OCI-LY3 (cell line): ENCODE results near the gene TCF25.

Source experiments
- H2AFZ ChIP-seq: fragments of 200-600, 300-600 bp; shearing (Covaris generic); 2 replicates; pipeline ENCODE4 v1.6.0; 2014; ENCODE audit warnings: antibody characterized with exemption, low read depth, low read length
- H3K27ac ChIP-seq: fragments of 200-600, 300-600 bp; sonication (generic); 2 replicates; pipeline ENCODE4 v1.5.1; 2014; ENCODE audit warnings: mild to moderate bottlenecking, low read length, moderate library complexity, mixed read lengths
- H3K27me3 ChIP-seq: fragments of 200-600, 300-600 bp; sonication (generic); 2 replicates; pipeline ENCODE4 v1.6.1; 2014; ENCODE audit warnings: low read depth, low read length, mixed read lengths
- H3K36me3 ChIP-seq: fragments of 200-600, 300-600 bp; sonication (generic); replicated peaks from 2 replicates; pipeline ENCODE3; 2014; ENCODE audit warnings: low read depth, low read length, mixed read lengths
- H3K4me1 ChIP-seq: fragments of 300-600, 200-600 bp; sonication (generic); 2 replicates; pipeline ENCODE4 v1.6.1; 2014; ENCODE audit warnings: low read length, mixed read lengths
- H3K4me2 ChIP-seq: fragments of 200-600, 300-600 bp; sonication (generic); 2 replicates; pipeline ENCODE4 v1.6.1; 2014; ENCODE audit warnings: low read length, mixed read lengths
- H3K4me3 ChIP-seq: fragments of 300-600, 200-600 bp; sonication (generic); 2 replicates; pipeline ENCODE4 v1.5.1; 2014; ENCODE audit warnings: antibody characterized with exemption, mild to moderate bottlenecking, low read length, moderate library complexity
- H3K79me2 ChIP-seq: fragments of 300-600, 200-600 bp; shearing (Covaris generic); 2 replicates; pipeline ENCODE4 v1.6.1; 2014; ENCODE audit warnings: mild to moderate bottlenecking, low read length, mixed read lengths
- H3K9ac ChIP-seq: fragments of 300-600, 200-600 bp; shearing (Covaris generic); 2 replicates; pipeline ENCODE4 v1.6.0; 2014; ENCODE audit warnings: mild to moderate bottlenecking, low read length, moderate library complexity
- H3K9me3 ChIP-seq: fragments of 200-600, 300-600 bp; shearing (Covaris generic); 2 replicates; pipeline ENCODE4 v1.6.1; 2014; ENCODE audit warnings: low read length, mixed read lengths; ENCODE audit not compliant: insufficient read depth
- H4K20me1 ChIP-seq: fragments of 200-600, 300-600 bp; sonication (generic); 2 replicates; pipeline ENCODE4 v1.6.1; 2016; ENCODE audit warnings: low read length, mixed read lengths; ENCODE audit not compliant: insufficient read depth
- CTCF ChIP-seq: fragments of 200-600, 300-600 bp; sonication (generic); IDR thresholded peaks from 2 replicates; pipeline ENCODE4 v1.5.1; 2014; ENCODE audit warnings: antibody characterized with exemption, low read length, low read depth
- EZH2phosphoT487 ChIP-seq: fragments of 200-600 bp; shearing (Covaris generic); IDR thresholded peaks from 2 replicates; pipeline ENCODE4 v1.6.1; 2018; ENCODE audit warnings: antibody characterized with exemption, mixed run types, low read depth

The TCF25 gene

GRCh38 chr16:89847051-89847939 is 26.1 kb upstream of the TCF25 start:
- no peak overlapping the region for H3K4me3 ChIP-seq
- peaks cover 19% of the 10 kb centered on the region for H3K27me3 ChIP-seq
- no peak for TF ChIP-seq EZH2phosphoT487
- TF ChIP-seq CTCF = no peak
- H3K27ac ChIP-seq = no peak overlapping the region
- H3K4me1 ChIP-seq = peaks cover 5% of the 10 kb centered on the region; the same call in 1 of the 2 replicates
- no peak overlapping the region for H3K9ac ChIP-seq
- no peak overlapping the region for H2AFZ ChIP-seq
- no peaks in the 10 kb centered on the region for H3K79me2 ChIP-seq
- H4K20me1 ChIP-seq = no peaks in the 10 kb centered on the region
- H3K9me3 ChIP-seq = no peaks in the 10 kb centered on the region
- no peak overlapping the region for H3K4me2 ChIP-seq
- H3K36me3 ChIP-seq = no peaks in the 10 kb centered on the region

GRCh38 chr16:89847940-89848297 is 25.5 kb upstream of the TCF25 start:
- H3K27ac ChIP-seq = no peak overlapping the region
- no peaks in the 10 kb centered on the region for H3K36me3 ChIP-seq
- no peak overlapping the region for H2AFZ ChIP-seq
- peaks cover 14% of the 10 kb centered on the region for H3K27me3 ChIP-seq
- TF ChIP-seq CTCF = no peak
- no peak overlapping the region for H3K4me3 ChIP-seq
- H4K20me1 ChIP-seq = no peaks in the 10 kb centered on the region
- no peak overlapping the region for H3K9ac ChIP-seq
- H3K4me1 ChIP-seq = peaks cover 5% of the 10 kb centered on the region; the same call in 1 of the 2 replicates
- no peaks in the 10 kb centered on the region for H3K9me3 ChIP-seq
- no peak overlapping the region for H3K4me2 ChIP-seq
- H3K79me2 ChIP-seq = no peaks in the 10 kb centered on the region

GRCh38 chr16:89848974-89849373 is 24.4 kb upstream of the TCF25 start:
- Histone ChIP-seq H2AFZ (no peak overlapping the region), H3K9me3 (no peaks in the 10 kb centered on the region), H3K4me1 (peaks cover 5% of the 10 kb centered on the region; the same call in 1 of the 2 replicates), H3K27ac (no peak overlapping the region), H3K79me2 (no peaks in the 10 kb centered on the region), H3K27me3 (peaks cover 9% of the 10 kb centered on the region; the same call in 1 of the 2 replicates), H3K36me3 (no peaks in the 10 kb centered on the region), H3K4me2 (no peak overlapping the region), H3K4me3 (no peak overlapping the region), H4K20me1 (no peaks in the 10 kb centered on the region), H3K9ac (no peak overlapping the region)
- TF ChIP-seq CTCF (no peak), EZH2phosphoT487 (no peak)

- Histone ChIP-seq H4K20me1 (no peaks in the 10 kb centered on the region), H3K4me1 (peaks cover 7% of the 10 kb centered on the region), H3K9me3 (no peaks in the 10 kb centered on the region), H2AFZ (no peak overlapping the region), H3K9ac (no peak overlapping the region), H3K4me3 (no peak overlapping the region), H3K27me3 (peaks cover 24% of the 10 kb centered on the region), H3K27ac (no peak overlapping the region), H3K4me2 (no peak overlapping the region), H3K36me3 (no peaks in the 10 kb centered on the region), H3K79me2 (no peaks in the 10 kb centered on the region)
- TF ChIP-seq EZH2phosphoT487 (no peak), CTCF (no peak)
Measured at GRCh38 chr16:89853306-89853993, 19.9 kb upstream of the TCF25 start.
